Skeletal muscle satellite cell (primary cell): ENCODE results near the gene HMGB1.

ENCODE experiments used
- H3K27me3 ChIP-seq: 2 replicates; pipeline ENCODE4 v1.7.0; 2013; ENCODE audit warnings: low read length; ENCODE audit not compliant: control insufficient read depth, insufficient read depth
- H3K36me3 ChIP-seq: 2 replicates; pipeline ENCODE4 v1.7.0; 2013; ENCODE audit warnings: mild to moderate bottlenecking, control low read depth, low read length; ENCODE audit not compliant: insufficient read depth
- H3K4me1 ChIP-seq: 2 replicates; pipeline ENCODE4 v1.7.0; 2013; ENCODE audit warnings: low read length; ENCODE audit not compliant: control insufficient read depth, insufficient read depth
- H3K4me2 ChIP-seq: 2 replicates; pipeline ENCODE4 v1.7.0; 2013; ENCODE audit warnings: mild to moderate bottlenecking, low read length
- H3K4me3 ChIP-seq: 2 replicates; pipeline ENCODE4 v1.7.0; 2013; ENCODE audit warnings: low read length
- H3K9ac ChIP-seq: 2 replicates; pipeline ENCODE4 v1.7.0; 2013; ENCODE audit warnings: mild to moderate bottlenecking, low read depth, low read length, moderate library complexity
- H3K9me3 ChIP-seq: replicated peaks from 2 replicates; pipeline ENCODE4 v1.7.0; 2013; ENCODE audit warnings: mild to moderate bottlenecking, control low read depth, low read length

The HMGB1 gene

GRCh38 chr13:30486230-30487074 lies 20.7 kb upstream of the HMGB1 start:
- Histone ChIP-seq H3K4me2 (no peak overlapping the region), H3K4me3 (no peak overlapping the region), H3K9me3 (no peaks in the 10 kb centered on the region), H3K27me3 (peaks cover 3% of the 10 kb centered on the region), H3K4me1 (no peaks in the 10 kb centered on the region), H3K36me3 (no peaks in the 10 kb centered on the region), H3K9ac (no peak overlapping the region)

- H3K4me2 ChIP-seq, result no peak overlapping the region
- H3K9ac ChIP-seq, result no peak overlapping the region
- H3K4me3 ChIP-seq, result no peak overlapping the region
- H3K36me3 ChIP-seq, result no peaks in the 10 kb centered on the region
- no peaks in the 10 kb centered on the region for H3K9me3 ChIP-seq
- H3K27me3 ChIP-seq, result peaks cover 3% of the 10 kb centered on the region
- H3K4me1 ChIP-seq, result no peaks in the 10 kb centered on the region
Measured at GRCh38 chr13:30481241-30481760, 15.6 kb upstream of the HMGB1 start.

- H3K27me3 ChIP-seq, result peaks cover 3% of the 10 kb centered on the region
- no peak overlapping the region for H3K9ac ChIP-seq
- no peaks in the 10 kb centered on the region for H3K4me1 ChIP-seq
- H3K36me3 ChIP-seq, result no peaks in the 10 kb centered on the region
- no peaks in the 10 kb centered on the region for H3K9me3 ChIP-seq
- H3K4me3 ChIP-seq, result no peak overlapping the region
- H3K4me2 ChIP-seq, result no peak overlapping the region
Measured at GRCh38 chr13:30480292-30480950, 14.7 kb upstream of the HMGB1 start.

- no peak overlapping the region for H3K4me2 ChIP-seq
- H3K9me3 ChIP-seq, result no peaks in the 10 kb centered on the region
- H3K36me3 ChIP-seq, result no peaks in the 10 kb centered on the region
- no peak overlapping the region for H3K9ac ChIP-seq
- H3K4me1 ChIP-seq, result no peaks in the 10 kb centered on the region
- H3K27me3 ChIP-seq, result peaks cover 3% of the 10 kb centered on the region
- H3K4me3 ChIP-seq, result no peak overlapping the region
Measured at GRCh38 chr13:30479883-30480219, 14.1 kb upstream of the HMGB1 start.

- Histone ChIP-seq H3K36me3 (no peaks in the 10 kb centered on the region), H3K27me3 (peaks cover 3% of the 10 kb centered on the region), H3K4me3 (no peak overlapping the region), H3K9me3 (no peaks in the 10 kb centered on the region), H3K9ac (no peak overlapping the region), H3K4me2 (no peak overlapping the region), H3K4me1 (no peaks in the 10 kb centered on the region)
Measured at GRCh38 chr13:30479154-30479882, 13.6 kb upstream of the HMGB1 start.

GRCh38 chr13:30477346-30478195 lies 11.8 kb upstream of the HMGB1 start:
- Histone ChIP-seq H3K4me3 (no peak overlapping the region), H3K4me2 (no peak overlapping the region), H3K9ac (no peak overlapping the region), H3K9me3 (no peaks in the 10 kb centered on the region), H3K4me1 (no peaks in the 10 kb centered on the region), H3K36me3 (no peaks in the 10 kb centered on the region), H3K27me3 (no peaks in the 10 kb centered on the region)

GRCh38 chr13:30473675-30474074 lies 7.9 kb upstream of the HMGB1 start:
- Histone ChIP-seq H3K9me3 (no peaks in the 10 kb centered on the region), H3K9ac (no peak overlapping the region), H3K36me3 (no peaks in the 10 kb centered on the region), H3K27me3 (no peaks in the 10 kb centered on the region), H3K4me2 (no peak overlapping the region), H3K4me3 (no peak overlapping the region), H3K4me1 (no peaks in the 10 kb centered on the region)

- H3K4me2 ChIP-seq, result peak overlapping the region; percentile 84
- no peaks in the 10 kb centered on the region for H3K27me3 ChIP-seq
- no peaks in the 10 kb centered on the region for H3K9me3 ChIP-seq
- H3K9ac ChIP-seq, result peak overlapping the region; percentile 71
- H3K36me3 ChIP-seq, result peaks cover 10% of the 10 kb centered on the region
- H3K4me3 ChIP-seq, result peak overlapping the region; percentile 83
- H3K4me1 ChIP-seq, result peaks cover 27% of the 10 kb centered on the region
Measured at GRCh38 chr13:30466841-30467252, 1.1 kb upstream of the HMGB1 start.

GRCh38 chr13:30466358-30466714 lies 600 bp upstream of the HMGB1 start:
- peaks cover 11% of the 10 kb centered on the region for H3K36me3 ChIP-seq
- peak overlapping the region; percentile 84 for H3K4me2 ChIP-seq
- H3K27me3 ChIP-seq, result no peaks in the 10 kb centered on the region
- H3K4me3 ChIP-seq, result peak overlapping the region; percentile 83
- peaks cover 28% of the 10 kb centered on the region for H3K4me1 ChIP-seq
- peak overlapping the region; percentile 71 for H3K9ac ChIP-seq
- no peaks in the 10 kb centered on the region for H3K9me3 ChIP-seq

GRCh38 chr13:30465343-30465592 lies 468 bp downstream of the HMGB1 start:
- Histone ChIP-seq H3K4me1 (peaks cover 28% of the 10 kb centered on the region), H3K9me3 (no peaks in the 10 kb centered on the region), H3K4me2 (peak overlapping the region; percentile 84), H3K27me3 (no peaks in the 10 kb centered on the region), H3K4me3 (peak overlapping the region; percentile 83), H3K9ac (peak overlapping the region; percentile 94), H3K36me3 (peaks cover 11% of the 10 kb centered on the region)
